HepG2 (cell line): ENCODE measurements around the gene TEAD4. TPM values are rescaled to one million over a fixed set of nuclear protein-coding genes. Genes with fewer than 3 reads are reported as not detected.

ENCODE experiments used
- ASH2L ChIP-seq: fragments of 300-600, 200-600 bp; sonication (generic); IDR thresholded peaks from 2 replicates; pipeline ENCODE4 v1.7.0; 2017; ENCODE audit warnings: low read depth, mild to moderate bottlenecking, moderate library complexity, mixed read lengths, low read length; ENCODE audit not compliant: insufficient read length
- JDP2 ChIP-seq: sonication (generic); formaldehyde crosslinking; IDR thresholded peaks from 2 replicates; pipeline ENCODE4 v1.8.1; 2022; ENCODE audit warnings: missing genetic modification reagents, borderline replicate concordance
- KAT7 ChIP-seq: IDR thresholded peaks from 2 replicates; pipeline ENCODE4 v1.6.1; 2018; ENCODE audit warnings: borderline replicate concordance, missing compliant biosample characterization
- RFX3 ChIP-seq: IDR thresholded peaks from 2 replicates; pipeline ENCODE4 v1.6.1; 2016; ENCODE audit warnings: missing biosample characterization, missing genetic modification reagents
- ZKSCAN5 ChIP-seq: sonication (generic); formaldehyde crosslinking; IDR thresholded peaks from 2 replicates; pipeline ENCODE4 v1.5.1; 2020; ENCODE audit warnings: mild to moderate bottlenecking, missing genetic modification reagents
- ZNF781 ChIP-seq: sonication (generic); formaldehyde crosslinking; IDR thresholded peaks from 2 replicates; pipeline ENCODE4 v1.5.1; 2020; ENCODE audit warnings: borderline replicate concordance, mild to moderate bottlenecking, missing genetic modification reagents; ENCODE audit errors: not compliant biosample characterization
- ZNF839 ChIP-seq: sonication (generic); formaldehyde crosslinking; IDR thresholded peaks from 2 replicates; pipeline ENCODE4 v1.4.0; 2020; ENCODE audit warnings: missing genetic modification reagents, mild to moderate bottlenecking, borderline replicate concordance
- polyA plus RNA-seq, 8 experiments: library from polyadenylated mRNA; depleted of rRNA in 3 of 8; stranded (reverse) in 7 of 8; unstranded in 1 of 8; fragments of >200 nt; fragmentation: Illumina TruSeq in 4 of 8; extraction: Trizol in 4 of 8; gene quantifications; 2 replicates each; pipeline versions ENCODE4 v1.2.1 to v1.2.3, GENCODE V29; 2011 to 2016; ENCODE audit warnings: low read depth in 4 of 8, missing spikeins in 1 of 8, mixed read lengths in 1 of 8; ENCODE audit not compliant: insufficient read depth in 1 of 8
- total RNA-seq, 5 experiments: library from RNA; depleted of rRNA; stranded (reverse); fragments of >200 nt; fragmentation: Illumina TruSeq; extraction: Trizol; gene quantifications; 2 replicates each; pipeline ENCODE4 v1.2.3, GENCODE V29; 2016; ENCODE audit warnings: low read depth in 1 of 5
- TF ChIP-seq, protein P1 (sequence below): sonication (generic); formaldehyde crosslinking; IDR thresholded peaks from 2 replicates; pipeline ENCODE4 v1.9.0; 2021; ENCODE audit warnings: missing genetic modification reagents, borderline replicate concordance
- TF ChIP-seq, protein P2 (sequence below): sonication (generic); formaldehyde crosslinking; IDR thresholded peaks from 2 replicates; pipeline ENCODE4 v1.8.1; 2023; ENCODE audit warnings: missing genetic modification reagents, inconsistent platforms, borderline replicate concordance
- TF ChIP-seq, protein P3 (sequence below): sonication (generic); formaldehyde crosslinking; IDR thresholded peaks from 2 replicates; pipeline ENCODE4 v1.4.0; 2020; ENCODE audit warnings: missing genetic modification reagents
- TF ChIP-seq, protein P4 (sequence below): sonication (generic); formaldehyde crosslinking; IDR thresholded peaks from 2 replicates; pipeline ENCODE4 v1.4.0; 2020; ENCODE audit warnings: missing genetic modification reagents, borderline replicate concordance
- TF ChIP-seq, protein P5 (sequence below): sonication (generic); formaldehyde crosslinking; IDR thresholded peaks from 2 replicates; pipeline ENCODE4 v1.5.1; 2020; ENCODE audit warnings: missing genetic modification reagents, mild to moderate bottlenecking, borderline replicate concordance
- TF ChIP-seq, protein P6 (sequence below): sonication (generic); formaldehyde crosslinking; IDR thresholded peaks from 2 replicates; pipeline ENCODE4 v1.5.1; 2020; ENCODE audit warnings: mild to moderate bottlenecking, moderate library complexity, missing genetic modification reagents

The TEAD4 gene
- total and polyA plus RNA-seq, 2 of the 13 experiments (the other 11 are each of a cell fraction or from before 2014, with no cell fraction given): 45.0 to 69.4 TPM

DNA sequence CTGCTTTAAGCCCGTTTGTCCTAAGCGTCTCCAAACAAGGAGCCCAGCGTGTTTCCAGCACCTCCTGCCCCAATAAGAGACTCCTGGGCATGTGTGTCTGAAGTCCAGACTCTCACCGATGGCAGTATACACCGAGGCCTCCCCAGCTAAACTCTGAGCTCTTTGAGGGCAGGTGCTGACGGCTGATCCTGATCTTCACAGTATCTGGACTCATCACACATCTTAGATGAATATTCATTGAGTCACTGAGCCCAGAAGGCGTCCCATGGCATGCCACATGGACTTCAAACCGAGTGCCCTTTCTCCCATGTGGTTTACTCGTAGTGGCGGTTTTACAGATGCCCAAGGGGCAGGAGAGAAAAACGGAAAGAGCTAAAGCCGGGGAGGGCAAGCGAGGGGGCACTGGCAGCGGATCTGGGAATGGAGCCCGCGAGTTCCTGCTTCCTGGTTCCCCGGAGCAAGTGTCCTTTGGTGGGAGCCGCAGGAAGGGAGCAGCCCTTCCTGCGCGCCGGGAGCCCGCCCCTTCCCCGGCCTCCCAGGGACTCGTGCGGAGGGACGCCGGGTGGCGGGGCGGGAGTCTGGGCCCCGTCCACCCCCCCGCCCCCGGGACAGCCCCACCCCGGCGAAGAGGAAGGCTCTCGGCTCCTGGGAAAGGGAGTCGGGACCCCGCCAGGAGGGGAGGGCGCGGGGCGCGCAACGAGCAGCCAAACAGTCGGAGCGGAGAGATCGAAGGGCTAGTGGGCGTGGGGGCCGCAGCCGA is 585 bp upstream of the TEAD4 start (continued):
- TF ChIP-seq JDP2 (CRISPR knock-in tag): no peak
- 0 out of 2 replicates have a peak, but pooled peaks have one; percentile 66 for TF ChIP-seq ZNF839 (CRISPR knock-in tag)
- no peak for TF ChIP-seq KAT7
- TF ChIP-seq, protein P1, sequence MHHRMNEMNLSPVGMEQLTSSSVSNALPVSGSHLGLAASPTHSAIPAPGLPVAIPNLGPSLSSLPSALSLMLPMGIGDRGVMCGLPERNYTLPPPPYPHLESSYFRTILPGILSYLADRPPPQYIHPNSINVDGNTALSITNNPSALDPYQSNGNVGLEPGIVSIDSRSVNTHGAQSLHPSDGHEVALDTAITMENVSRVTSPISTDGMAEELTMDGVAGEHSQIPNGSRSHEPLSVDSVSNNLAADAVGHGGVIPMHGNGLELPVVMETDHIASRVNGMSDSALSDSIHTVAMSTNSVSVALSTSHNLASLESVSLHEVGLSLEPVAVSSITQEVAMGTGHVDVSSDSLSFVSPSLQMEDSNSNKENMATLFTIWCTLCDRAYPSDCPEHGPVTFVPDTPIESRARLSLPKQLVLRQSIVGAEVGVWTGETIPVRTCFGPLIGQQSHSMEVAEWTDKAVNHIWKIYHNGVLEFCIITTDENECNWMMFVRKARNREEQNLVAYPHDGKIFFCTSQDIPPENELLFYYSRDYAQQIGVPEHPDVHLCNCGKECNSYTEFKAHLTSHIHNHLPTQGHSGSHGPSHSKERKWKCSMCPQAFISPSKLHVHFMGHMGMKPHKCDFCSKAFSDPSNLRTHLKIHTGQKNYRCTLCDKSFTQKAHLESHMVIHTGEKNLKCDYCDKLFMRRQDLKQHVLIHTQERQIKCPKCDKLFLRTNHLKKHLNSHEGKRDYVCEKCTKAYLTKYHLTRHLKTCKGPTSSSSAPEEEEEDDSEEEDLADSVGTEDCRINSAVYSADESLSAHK (CRISPR knock-in tag): no peak
- no peak for TF ChIP-seq ZKSCAN5 (CRISPR knock-in tag)
- no peak for TF ChIP-seq RFX3
- TF ChIP-seq, protein P2, sequence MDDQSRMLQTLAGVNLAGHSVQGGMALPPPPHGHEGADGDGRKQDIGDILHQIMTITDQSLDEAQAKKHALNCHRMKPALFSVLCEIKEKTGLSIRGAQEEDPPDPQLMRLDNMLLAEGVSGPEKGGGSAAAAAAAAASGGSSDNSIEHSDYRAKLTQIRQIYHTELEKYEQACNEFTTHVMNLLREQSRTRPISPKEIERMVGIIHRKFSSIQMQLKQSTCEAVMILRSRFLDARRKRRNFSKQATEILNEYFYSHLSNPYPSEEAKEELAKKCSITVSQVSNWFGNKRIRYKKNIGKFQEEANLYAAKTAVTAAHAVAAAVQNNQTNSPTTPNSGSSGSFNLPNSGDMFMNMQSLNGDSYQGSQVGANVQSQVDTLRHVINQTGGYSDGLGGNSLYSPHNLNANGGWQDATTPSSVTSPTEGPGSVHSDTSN (CRISPR knock-in tag): no peak
- TF ChIP-seq, protein P3, sequence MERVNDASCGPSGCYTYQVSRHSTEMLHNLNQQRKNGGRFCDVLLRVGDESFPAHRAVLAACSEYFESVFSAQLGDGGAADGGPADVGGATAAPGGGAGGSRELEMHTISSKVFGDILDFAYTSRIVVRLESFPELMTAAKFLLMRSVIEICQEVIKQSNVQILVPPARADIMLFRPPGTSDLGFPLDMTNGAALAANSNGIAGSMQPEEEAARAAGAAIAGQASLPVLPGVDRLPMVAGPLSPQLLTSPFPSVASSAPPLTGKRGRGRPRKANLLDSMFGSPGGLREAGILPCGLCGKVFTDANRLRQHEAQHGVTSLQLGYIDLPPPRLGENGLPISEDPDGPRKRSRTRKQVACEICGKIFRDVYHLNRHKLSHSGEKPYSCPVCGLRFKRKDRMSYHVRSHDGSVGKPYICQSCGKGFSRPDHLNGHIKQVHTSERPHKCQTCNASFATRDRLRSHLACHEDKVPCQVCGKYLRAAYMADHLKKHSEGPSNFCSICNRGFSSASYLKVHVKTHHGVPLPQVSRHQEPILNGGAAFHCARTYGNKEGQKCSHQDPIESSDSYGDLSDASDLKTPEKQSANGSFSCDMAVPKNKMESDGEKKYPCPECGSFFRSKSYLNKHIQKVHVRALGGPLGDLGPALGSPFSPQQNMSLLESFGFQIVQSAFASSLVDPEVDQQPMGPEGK (CRISPR knock-in tag): peak; percentile 87
- TF ChIP-seq, protein P4, sequence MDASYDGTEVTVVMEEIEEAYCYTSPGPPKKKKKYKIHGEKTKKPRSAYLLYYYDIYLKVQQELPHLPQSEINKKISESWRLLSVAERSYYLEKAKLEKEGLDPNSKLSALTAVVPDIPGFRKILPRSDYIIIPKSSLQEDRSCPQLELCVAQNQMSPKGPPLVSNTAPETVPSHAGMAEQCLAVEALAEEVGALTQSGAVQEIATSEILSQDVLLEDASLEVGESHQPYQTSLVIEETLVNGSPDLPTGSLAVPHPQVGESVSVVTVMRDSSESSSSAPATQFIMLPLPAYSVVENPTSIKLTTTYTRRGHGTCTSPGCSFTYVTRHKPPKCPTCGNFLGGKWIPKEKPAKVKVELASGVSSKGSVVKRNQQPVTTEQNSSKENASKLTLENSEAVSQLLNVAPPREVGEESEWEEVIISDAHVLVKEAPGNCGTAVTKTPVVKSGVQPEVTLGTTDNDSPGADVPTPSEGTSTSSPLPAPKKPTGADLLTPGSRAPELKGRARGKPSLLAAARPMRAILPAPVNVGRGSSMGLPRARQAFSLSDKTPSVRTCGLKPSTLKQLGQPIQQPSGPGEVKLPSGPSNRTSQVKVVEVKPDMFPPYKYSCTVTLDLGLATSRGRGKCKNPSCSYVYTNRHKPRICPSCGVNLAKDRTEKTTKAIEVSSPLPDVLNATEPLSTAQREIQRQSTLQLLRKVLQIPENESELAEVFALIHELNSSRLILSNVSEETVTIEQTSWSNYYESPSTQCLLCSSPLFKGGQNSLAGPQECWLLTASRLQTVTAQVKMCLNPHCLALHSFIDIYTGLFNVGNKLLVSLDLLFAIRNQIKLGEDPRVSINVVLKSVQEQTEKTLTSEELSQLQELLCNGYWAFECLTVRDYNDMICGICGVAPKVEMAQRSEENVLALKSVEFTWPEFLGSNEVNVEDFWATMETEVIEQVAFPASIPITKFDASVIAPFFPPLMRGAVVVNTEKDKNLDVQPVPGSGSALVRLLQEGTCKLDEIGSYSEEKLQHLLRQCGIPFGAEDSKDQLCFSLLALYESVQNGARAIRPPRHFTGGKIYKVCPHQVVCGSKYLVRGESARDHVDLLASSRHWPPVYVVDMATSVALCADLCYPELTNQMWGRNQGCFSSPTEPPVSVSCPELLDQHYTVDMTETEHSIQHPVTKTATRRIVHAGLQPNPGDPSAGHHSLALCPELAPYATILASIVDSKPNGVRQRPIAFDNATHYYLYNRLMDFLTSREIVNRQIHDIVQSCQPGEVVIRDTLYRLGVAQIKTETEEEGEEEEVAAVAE (CRISPR knock-in tag): 0 out of 2 replicates have a peak, but pooled peaks have one; percentile 25
- TF ChIP-seq, protein P5, sequence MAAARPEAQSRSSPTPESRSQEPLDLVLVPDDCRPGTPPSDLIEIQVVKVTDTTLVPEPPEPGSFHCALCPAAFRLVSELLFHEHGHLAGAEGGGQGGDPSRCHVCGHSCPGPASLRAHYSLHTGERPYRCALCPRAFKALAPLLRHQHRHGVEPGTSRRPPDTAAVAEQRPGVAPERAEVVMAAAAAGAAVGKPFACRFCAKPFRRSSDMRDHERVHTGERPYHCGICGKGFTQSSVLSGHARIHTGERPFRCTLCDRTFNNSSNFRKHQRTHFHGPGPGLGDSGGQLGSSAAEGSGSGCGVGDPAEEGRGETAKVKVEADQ (CRISPR knock-in tag): no peak
- TF ChIP-seq, protein P6, sequence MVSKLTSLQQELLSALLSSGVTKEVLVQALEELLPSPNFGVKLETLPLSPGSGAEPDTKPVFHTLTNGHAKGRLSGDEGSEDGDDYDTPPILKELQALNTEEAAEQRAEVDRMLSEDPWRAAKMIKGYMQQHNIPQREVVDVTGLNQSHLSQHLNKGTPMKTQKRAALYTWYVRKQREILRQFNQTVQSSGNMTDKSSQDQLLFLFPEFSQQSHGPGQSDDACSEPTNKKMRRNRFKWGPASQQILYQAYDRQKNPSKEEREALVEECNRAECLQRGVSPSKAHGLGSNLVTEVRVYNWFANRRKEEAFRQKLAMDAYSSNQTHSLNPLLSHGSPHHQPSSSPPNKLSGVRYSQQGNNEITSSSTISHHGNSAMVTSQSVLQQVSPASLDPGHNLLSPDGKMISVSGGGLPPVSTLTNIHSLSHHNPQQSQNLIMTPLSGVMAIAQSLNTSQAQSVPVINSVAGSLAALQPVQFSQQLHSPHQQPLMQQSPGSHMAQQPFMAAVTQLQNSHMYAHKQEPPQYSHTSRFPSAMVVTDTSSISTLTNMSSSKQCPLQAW: peak; percentile 55; the same call in 1 of the 2 replicates
- TF ChIP-seq ZNF781 (CRISPR knock-in tag): peak; percentile 67
- peak; percentile 57 for TF ChIP-seq ASH2L
